ENCODE results near the gene VIPAS39.

DNA sequence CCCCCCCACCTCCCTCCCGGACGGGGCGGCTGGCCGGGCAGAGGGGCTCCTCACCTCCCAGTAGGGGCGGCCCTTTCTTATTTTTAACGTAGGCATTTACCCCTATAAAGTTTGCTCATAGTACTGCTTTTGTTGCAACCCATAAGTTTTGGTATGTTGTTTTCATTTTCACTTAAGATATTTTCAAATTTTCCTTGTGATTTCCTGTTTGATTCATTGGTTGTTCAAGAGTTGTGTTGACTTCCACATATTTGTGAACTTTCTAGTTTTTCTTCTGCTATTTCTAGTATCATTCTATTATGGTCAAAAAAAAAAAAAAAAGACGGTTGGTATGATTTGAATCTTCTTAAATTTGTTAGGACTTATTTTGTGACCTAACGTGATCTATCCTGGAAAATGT lies 40.6 kb downstream of the VIPAS39 start:
- TF ChIP-seq EZH2 (IDR thresholded peaks at IDR 0.05; ENCODE audit: borderline replicate concordance, low read depth, low read length, poor library complexity, severe bottlenecking): no peak
- TF ChIP-seq, protein P1, sequence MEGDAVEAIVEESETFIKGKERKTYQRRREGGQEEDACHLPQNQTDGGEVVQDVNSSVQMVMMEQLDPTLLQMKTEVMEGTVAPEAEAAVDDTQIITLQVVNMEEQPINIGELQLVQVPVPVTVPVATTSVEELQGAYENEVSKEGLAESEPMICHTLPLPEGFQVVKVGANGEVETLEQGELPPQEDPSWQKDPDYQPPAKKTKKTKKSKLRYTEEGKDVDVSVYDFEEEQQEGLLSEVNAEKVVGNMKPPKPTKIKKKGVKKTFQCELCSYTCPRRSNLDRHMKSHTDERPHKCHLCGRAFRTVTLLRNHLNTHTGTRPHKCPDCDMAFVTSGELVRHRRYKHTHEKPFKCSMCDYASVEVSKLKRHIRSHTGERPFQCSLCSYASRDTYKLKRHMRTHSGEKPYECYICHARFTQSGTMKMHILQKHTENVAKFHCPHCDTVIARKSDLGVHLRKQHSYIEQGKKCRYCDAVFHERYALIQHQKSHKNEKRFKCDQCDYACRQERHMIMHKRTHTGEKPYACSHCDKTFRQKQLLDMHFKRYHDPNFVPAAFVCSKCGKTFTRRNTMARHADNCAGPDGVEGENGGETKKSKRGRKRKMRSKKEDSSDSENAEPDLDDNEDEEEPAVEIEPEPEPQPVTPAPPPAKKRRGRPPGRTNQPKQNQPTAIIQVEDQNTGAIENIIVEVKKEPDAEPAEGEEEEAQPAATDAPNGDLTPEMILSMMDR (conservative IDR thresholded peaks at IDR 0.05; ENCODE audit: low read depth, low read length): no peak

All from A673 (cell line).